ENCODE results near the gene PBX1.
"Not testable (repeated sequence)": the region's sequence is repeated elsewhere in the genome, so short reads cannot be mapped to it uniquely, and the experiment has no call there.

PBX1 gene

GRCh38 chr1:164599272-164599671 is 40.3 kb downstream of the PBX1 start:
- no peak for DNase-seq (ENCODE audit: low read depth in 2 of 2)
- no peak overlapping the region for H3K4me3 ChIP-seq (replicated peaks in 1 of 2; ENCODE audit: low read depth in 2 of 2, low read length in 2 of 2)
- TF ChIP-seq, protein P1, sequence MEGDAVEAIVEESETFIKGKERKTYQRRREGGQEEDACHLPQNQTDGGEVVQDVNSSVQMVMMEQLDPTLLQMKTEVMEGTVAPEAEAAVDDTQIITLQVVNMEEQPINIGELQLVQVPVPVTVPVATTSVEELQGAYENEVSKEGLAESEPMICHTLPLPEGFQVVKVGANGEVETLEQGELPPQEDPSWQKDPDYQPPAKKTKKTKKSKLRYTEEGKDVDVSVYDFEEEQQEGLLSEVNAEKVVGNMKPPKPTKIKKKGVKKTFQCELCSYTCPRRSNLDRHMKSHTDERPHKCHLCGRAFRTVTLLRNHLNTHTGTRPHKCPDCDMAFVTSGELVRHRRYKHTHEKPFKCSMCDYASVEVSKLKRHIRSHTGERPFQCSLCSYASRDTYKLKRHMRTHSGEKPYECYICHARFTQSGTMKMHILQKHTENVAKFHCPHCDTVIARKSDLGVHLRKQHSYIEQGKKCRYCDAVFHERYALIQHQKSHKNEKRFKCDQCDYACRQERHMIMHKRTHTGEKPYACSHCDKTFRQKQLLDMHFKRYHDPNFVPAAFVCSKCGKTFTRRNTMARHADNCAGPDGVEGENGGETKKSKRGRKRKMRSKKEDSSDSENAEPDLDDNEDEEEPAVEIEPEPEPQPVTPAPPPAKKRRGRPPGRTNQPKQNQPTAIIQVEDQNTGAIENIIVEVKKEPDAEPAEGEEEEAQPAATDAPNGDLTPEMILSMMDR (IDR thresholded peaks at IDR 0.05; ENCODE audit: low read depth, low read length), result no peak

DNA sequence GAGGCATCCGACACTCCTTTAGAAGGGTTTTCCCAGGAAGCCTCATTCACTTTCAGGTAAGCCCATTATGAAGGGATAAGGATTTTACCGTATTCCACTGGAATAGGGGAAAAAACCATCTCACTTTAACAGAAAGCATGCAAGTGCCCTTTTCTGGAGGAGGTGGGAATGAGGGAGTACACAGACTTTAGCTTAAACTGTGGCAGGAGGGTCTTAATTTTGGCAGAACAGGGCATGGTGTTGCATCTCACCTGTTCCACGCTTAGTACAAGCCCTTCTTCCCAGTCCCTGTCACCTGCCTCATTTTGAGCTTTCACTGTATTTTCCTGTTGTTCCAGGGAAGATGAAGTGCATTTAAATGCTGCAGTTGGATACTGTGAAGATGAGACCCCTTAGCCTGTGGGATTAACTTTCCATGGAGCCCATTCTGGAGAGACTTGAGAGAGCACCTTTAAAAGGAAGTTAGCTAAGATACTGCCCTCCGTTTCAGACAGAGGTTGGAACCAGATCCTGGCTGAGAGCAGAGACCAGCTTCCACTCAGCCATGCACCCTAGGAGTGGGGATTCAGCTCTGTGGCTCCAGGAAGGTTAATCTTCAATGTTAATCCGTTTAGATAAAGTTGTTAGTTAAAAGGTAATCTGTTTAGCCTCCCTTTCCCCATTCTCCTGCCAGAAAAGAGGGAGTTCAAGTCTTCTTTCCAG is 42.6 kb downstream of the PBX1 start:
- no peak overlapping the region for H3K4me3 ChIP-seq (replicated peaks in 1 of 2; ENCODE audit: low read depth in 2 of 2, low read length in 2 of 2)
- TF ChIP-seq, protein P1 (IDR thresholded peaks at IDR 0.05; ENCODE audit: low read depth, low read length), result no peak

DNA sequence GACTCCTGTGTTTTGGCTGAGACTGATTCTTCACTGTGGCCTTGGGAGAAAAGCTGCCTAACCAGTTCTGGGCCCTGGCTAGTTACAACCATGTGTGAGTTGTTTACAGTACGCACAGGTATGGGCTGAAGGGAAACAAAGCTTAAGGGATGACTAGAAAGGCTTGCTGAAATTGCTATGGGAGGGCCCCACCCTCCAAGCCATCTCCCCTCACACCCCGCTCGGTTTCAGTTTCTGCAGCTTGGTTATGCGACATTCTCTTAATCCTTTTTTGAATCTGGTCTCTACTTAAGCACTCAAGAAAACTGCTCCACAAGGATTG is 43.1 kb downstream of the PBX1 start:
- TF ChIP-seq, protein P1 (IDR thresholded peaks at IDR 0.05; ENCODE audit: low read depth, low read length), result no peak
- DNase-seq (ENCODE audit: low read depth in 2 of 2), result no peak
- no peak overlapping the region for H3K4me3 ChIP-seq (replicated peaks in 1 of 2; ENCODE audit: low read depth in 2 of 2, low read length in 2 of 2)

More for the DNA sequence above, 42.6 kb downstream of the PBX1 start:
- DNase-seq (ENCODE audit: low read depth in 2 of 2), result no peak

DNA sequence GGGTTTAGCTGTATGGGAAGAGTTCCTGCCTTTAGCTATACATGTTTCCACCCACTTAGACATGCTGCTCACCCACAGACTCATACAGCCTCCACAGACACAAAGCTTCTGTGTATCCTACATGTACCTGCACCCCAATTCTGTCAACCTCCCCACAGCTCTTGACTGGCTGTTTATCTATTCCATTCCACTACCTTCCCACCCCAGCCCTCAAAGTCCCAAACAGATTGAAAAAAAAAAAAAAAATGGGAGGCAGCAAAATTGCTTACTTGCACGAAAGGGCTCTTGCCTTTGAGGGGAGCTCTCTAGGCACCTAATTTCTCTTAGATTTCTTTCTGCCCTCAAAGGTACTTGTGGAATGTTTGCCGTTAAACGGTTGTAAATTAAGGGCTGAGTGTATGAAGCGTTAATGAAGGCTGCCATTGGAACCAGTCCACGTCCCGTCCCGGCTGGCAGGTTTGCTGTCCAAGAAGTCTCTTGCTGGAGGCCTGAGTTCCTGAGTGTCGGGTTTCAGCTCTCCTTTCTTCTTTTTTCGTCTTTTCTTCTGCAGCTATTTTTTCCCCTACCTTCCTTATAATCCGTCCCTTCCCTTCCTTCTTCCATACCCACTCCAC is 43.6 kb downstream of the PBX1 start:
- DNase-seq (ENCODE audit: low read depth in 2 of 2), result peak in 1 of 2 donors; percentile 74
- no peak overlapping the region for H3K4me3 ChIP-seq (replicated peaks in 1 of 2; ENCODE audit: low read depth in 2 of 2, low read length in 2 of 2)
- TF ChIP-seq, protein P1 (IDR thresholded peaks at IDR 0.05; ENCODE audit: low read depth, low read length), result no peak

DNA sequence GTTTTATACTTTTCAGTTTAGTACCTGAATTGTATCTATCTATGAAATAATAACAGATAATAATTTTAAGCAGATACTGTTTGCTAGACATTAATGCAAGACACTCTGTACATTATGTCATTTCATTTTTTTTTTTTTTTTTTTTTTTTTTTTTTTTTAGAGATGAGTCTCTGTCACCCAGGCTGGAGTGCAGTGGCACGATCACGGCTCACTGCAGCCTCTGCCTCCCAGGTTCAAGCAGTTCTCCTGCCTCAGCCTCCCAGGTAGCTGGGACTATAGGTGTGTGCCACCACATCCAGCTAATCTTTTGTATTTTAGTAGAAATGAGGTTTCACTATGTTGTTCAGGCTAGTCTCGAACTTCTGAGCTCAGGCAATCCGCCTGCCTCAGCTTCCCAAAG is 44.8 kb downstream of the PBX1 start:
- not testable (repeated sequence) for DNase-seq (ENCODE audit: low read depth in 2 of 2); H3K4me3 ChIP-seq (replicated peaks in 1 of 2; ENCODE audit: low read depth in 2 of 2, low read length in 2 of 2)

GRCh38 chr1:164604541-164604940 is 45.6 kb downstream of the PBX1 start:
- peak; percentile 41 to 61 for DNase-seq (ENCODE audit: low read depth in 2 of 2)
- no peak overlapping the region for H3K4me3 ChIP-seq (replicated peaks in 1 of 2; ENCODE audit: low read depth in 2 of 2, low read length in 2 of 2)
- TF ChIP-seq, protein P1 (IDR thresholded peaks at IDR 0.05; ENCODE audit: low read depth, low read length), result no peak

GRCh38 chr1:164605254-164606091 is 46.5 kb downstream of the PBX1 start:
- no peak overlapping the region for H3K4me3 ChIP-seq (replicated peaks in 1 of 2; ENCODE audit: low read depth in 2 of 2, low read length in 2 of 2)
- no peak for DNase-seq (ENCODE audit: low read depth in 2 of 2)
- TF ChIP-seq, protein P1 (IDR thresholded peaks at IDR 0.05; ENCODE audit: low read depth, low read length), result no peak
